ENCODE data around the gene SOX6.

SOX6 gene

DNA sequence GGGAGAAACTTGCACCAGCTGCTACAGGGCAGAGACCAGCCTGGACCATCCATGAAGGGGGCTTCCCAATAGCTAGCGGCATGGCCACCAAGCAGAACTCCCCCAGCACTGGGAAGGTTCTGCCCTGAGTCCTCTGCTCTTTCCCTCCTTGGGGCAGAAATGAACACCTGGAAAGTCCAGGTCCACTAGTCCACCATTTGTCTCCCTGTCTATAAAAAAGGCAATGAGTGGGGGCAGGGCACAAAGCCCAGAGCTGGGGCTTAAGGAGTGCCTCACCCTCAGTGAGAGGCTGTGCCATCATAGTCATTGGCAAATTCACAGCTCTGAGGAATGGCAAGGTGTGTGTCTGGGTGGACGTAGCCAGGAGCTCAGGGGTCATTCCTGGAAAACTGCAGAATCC is 420.3 kb downstream of the SOX6 start:
- TF ChIP-seq, protein P1, sequence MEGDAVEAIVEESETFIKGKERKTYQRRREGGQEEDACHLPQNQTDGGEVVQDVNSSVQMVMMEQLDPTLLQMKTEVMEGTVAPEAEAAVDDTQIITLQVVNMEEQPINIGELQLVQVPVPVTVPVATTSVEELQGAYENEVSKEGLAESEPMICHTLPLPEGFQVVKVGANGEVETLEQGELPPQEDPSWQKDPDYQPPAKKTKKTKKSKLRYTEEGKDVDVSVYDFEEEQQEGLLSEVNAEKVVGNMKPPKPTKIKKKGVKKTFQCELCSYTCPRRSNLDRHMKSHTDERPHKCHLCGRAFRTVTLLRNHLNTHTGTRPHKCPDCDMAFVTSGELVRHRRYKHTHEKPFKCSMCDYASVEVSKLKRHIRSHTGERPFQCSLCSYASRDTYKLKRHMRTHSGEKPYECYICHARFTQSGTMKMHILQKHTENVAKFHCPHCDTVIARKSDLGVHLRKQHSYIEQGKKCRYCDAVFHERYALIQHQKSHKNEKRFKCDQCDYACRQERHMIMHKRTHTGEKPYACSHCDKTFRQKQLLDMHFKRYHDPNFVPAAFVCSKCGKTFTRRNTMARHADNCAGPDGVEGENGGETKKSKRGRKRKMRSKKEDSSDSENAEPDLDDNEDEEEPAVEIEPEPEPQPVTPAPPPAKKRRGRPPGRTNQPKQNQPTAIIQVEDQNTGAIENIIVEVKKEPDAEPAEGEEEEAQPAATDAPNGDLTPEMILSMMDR (conservative IDR thresholded peaks at IDR 0.05; ENCODE audit: low read length): no peak
- no peak overlapping the region for H3K4me3 ChIP-seq (ENCODE audit: low read length)
- no peak for DNase-seq (ENCODE audit: low read depth)

DNA sequence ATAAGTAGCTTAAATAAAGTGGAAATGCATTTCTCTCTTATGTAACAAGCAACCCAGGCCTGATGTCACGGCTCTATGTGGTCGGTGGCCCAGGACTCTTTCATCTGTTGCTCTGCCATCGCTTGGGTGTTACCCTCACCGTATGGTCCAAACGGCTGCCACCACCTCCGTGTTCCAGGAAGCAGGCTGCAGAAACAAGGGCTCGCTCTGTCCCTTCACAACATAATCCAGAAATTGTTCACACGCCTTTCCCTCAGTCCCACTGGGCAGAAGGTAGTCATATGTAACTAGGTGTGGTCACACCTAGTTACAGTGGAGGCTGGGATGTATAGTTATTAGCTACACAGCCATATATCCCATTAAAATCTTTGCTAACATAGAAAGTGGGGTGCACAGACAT is 421.0 kb downstream of the SOX6 start:
- H3K4me3 ChIP-seq (ENCODE audit: low read length): no peak overlapping the region
- TF ChIP-seq, protein P1 (conservative IDR thresholded peaks at IDR 0.05; ENCODE audit: low read length): no peak
- DNase-seq (ENCODE audit: low read depth): no peak

DNA sequence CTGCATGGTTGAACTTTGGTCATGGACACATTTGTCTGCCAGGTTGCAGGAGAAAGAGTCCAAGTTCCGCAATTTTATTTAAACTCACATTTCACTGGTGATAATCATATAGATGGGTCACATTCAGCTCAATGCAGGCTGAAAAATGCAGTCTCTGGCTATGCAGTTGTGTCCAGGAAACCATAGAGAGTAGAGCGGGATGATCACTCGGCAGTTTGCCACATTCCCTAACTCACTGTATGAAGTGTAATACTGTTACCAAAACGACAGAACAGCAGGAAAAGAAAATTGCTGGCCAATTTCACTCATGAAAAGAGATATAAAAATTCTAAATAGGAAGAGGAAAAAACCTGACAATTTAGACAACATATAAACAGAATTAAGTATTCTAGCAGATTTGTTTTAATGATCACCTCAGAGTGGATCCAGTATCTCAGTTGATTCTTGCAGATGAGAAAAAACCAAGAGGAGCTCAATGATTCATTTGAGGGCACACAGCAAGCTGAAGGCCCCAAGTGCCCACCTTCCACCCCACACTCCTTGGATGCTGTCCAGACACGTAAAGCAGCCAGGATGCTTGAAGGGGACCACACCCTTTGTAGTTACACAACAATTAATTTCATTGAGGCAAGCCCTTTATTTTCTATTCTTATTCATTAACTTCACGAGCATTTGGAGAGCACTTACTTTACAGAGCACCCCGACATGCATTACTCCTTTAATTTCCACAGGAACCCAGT is 422.3 kb downstream of the SOX6 start:
- TF ChIP-seq, protein P1 (conservative IDR thresholded peaks at IDR 0.05; ENCODE audit: low read length): no peak
- no peak overlapping the region for H3K4me3 ChIP-seq (ENCODE audit: low read length)
- no peak for DNase-seq (ENCODE audit: low read depth)

DNA sequence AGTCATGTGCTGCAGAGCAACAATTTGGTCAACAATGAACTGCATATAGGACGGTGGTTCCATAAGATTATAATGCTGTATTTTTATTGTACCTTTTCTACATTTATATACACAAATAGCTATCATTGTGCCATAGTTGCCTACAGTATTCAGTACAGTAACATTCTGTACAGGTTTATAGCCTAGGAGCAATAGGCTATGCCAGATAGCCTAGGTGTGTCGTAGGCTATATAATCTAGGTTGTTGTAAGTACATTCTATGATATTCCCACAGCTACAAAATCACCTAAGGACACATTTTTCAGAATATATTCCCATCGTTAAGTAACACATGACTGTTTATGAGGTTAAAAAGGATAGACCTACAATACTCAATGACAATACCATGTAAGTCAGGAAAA is 423.9 kb downstream of the SOX6 start:
- H3K4me3 ChIP-seq (ENCODE audit: low read length): no peak overlapping the region
- DNase-seq (ENCODE audit: low read depth): no peak
- TF ChIP-seq, protein P1 (conservative IDR thresholded peaks at IDR 0.05; ENCODE audit: low read length): no peak

DNA sequence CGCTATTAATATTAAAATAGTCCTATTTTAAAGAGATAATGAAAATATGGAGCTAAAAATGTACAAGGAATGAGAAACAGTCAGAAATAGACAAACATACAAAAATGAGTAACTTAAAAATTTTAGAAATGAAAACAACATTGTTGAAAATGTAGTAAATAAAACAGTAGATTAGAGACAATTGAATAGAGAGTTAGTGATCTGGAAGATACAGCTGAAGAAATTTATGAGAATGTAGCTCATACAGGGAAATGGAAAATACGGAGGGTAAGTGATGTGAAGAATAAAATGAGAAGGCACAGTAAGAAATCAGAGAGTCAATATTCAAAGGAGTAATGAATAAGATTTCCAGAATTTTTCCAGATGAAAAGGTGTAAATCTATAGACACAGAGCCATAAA is 424.8 kb downstream of the SOX6 start:
- TF ChIP-seq, protein P1 (conservative IDR thresholded peaks at IDR 0.05; ENCODE audit: low read length): no peak
- no peak overlapping the region for H3K4me3 ChIP-seq (ENCODE audit: low read length)
- no peak for DNase-seq (ENCODE audit: low read depth)

DNA sequence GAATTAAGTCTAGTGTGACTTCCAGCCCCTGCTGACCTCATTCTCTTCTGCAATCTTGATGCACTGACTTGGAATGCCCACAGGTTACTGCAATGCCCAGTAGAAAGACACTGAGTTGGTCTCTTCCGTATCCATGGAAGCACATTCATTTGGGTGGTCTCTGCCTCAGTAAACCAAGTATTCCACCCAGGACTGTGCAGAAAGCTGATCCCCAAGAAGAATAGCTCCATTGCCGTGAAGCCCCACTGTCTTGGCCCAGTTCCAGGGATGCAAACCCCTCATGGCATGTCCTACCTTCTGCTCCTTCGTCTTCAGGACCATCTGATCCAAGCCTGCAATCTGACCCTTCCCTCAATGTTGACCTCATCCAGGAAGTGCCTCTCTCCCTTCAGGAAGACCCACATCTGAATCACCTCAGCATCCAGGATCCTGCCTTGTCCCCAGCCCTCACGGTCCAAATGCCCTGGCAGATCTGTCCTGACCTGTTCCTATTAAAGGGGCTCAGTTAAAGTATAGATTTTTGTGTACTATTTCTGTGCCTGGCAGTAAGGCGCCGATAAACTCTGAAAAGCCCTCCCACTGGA is 425.8 kb downstream of the SOX6 start:
- DNase-seq (ENCODE audit: low read depth): no peak
- TF ChIP-seq, protein P1 (conservative IDR thresholded peaks at IDR 0.05; ENCODE audit: low read length): no peak
- no peak overlapping the region for H3K4me3 ChIP-seq (ENCODE audit: low read length)

DNA sequence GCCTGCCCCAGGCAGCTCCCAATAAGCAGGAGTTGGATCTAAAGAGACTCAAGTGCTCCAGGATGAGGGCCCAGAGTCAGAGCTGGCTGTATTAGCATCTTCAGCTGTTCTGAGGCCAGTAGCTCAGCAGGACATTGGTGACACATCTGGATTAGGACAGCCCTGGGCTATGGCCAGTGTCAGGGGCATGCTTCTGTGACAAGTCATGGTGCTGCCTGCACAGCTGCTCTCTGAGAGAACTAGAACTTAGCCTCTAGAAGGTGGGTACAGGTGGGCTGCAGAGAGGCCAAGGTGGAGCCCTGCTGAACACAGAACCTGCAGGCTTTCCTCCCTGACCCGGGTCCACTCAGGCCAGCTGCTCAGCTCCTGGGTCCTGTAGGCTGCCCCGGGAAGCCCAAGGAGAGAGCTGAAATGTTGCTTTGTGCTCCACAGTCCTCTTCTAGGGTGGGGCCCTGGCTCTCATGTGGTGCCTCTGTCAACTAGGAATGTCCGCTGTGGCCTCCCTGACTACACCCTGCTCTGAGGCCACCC is 426.9 kb downstream of the SOX6 start:
- no peak overlapping the region for H3K4me3 ChIP-seq (ENCODE audit: low read length)
- TF ChIP-seq, protein P1 (conservative IDR thresholded peaks at IDR 0.05; ENCODE audit: low read length): no peak
- no peak for DNase-seq (ENCODE audit: low read depth)
